Type B pancreatic cell (in vitro differentiated cells): ENCODE measurements around the gene CHADL. TPM values are rescaled to one million over a fixed set of nuclear protein-coding genes. Genes with fewer than 3 reads are reported as not detected.
A peak's percentile ranks its signal among the peaks of the same experiment; 100 is the strongest.

Experiments used
- DNase-seq: peaks from one replicate; pipeline ENCODE4 v3.0.0; 2021; ENCODE audit warnings: mixed read lengths; ENCODE audit not compliant: unreplicated experiment; ENCODE audit errors: extremely low spot score
- H3K27ac Mint-ChIP-seq: 2 replicates; pipeline ENCODE4 v1.8.0; 2021; ENCODE audit warnings: mild to moderate bottlenecking, mixed read lengths
- H3K27me3 Mint-ChIP-seq: 2 replicates; pipeline ENCODE4 v1.8.0; 2021; ENCODE audit warnings: mixed read lengths
- H3K36me3 Mint-ChIP-seq: 2 replicates; pipeline ENCODE4 v1.8.0; 2021; ENCODE audit warnings: mixed read lengths
- H3K4me1 Mint-ChIP-seq: one replicate; pipeline ENCODE4 v1.8.0; 2021; ENCODE audit warnings: mixed read lengths; ENCODE audit not compliant: unreplicated experiment
- H3K4me3 Mint-ChIP-seq: 2 replicates; pipeline ENCODE4 v1.8.0; 2021; ENCODE audit warnings: mild to moderate bottlenecking, mixed read lengths
- H3K9me3 Mint-ChIP-seq: 2 replicates; pipeline ENCODE4 v1.8.0; 2021; ENCODE audit warnings: mixed read lengths
- CTCF ChIP-seq: fragments of 200-600 bp; sonication (generic); conservative IDR thresholded peaks from 2 replicates; pipeline ENCODE4 v1.5.0; 2021; ENCODE audit warnings: antibody characterized with exemption, mild to moderate bottlenecking
- total RNA-seq: library from RNA; stranded (reverse); gene quantifications from 2 replicates; pipeline ENCODE4 v1.2.1, GENCODE V29; 2021; ENCODE audit warnings: low replicate concordance

The CHADL gene
- total RNA-seq, 1 donor from 2014 or later: 1.1 TPM

GRCh38 chr22:41245917-41246499, 5.3 kb upstream of the CHADL start:
- Mint-ChIP-seq H3K4me3 (no peak overlapping the region), H3K27ac (no peak overlapping the region), H3K9me3 (no peaks in the 10 kb centered on the region), H3K4me1 (no peaks in the 10 kb centered on the region), H3K27me3 (no peaks in the 10 kb centered on the region), H3K36me3 (peaks cover 7% of the 10 kb centered on the region)
- peak; percentile 16 for TF ChIP-seq CTCF
- no peak for DNase-seq

- DNase-seq: no peak
- Mint-ChIP-seq H3K9me3 (no peaks in the 10 kb centered on the region), H3K36me3 (peaks cover 4% of the 10 kb centered on the region), H3K4me1 (peaks cover 4% of the 10 kb centered on the region), H3K27ac (no peak overlapping the region), H3K4me3 (no peak overlapping the region), H3K27me3 (no peaks in the 10 kb centered on the region)
- no peak for TF ChIP-seq CTCF
Observed at GRCh38 chr22:41243361-41243760, 2.6 kb upstream of the CHADL start.

- Mint-ChIP-seq H3K4me1 (peaks cover 4% of the 10 kb centered on the region), H3K27me3 (no peaks in the 10 kb centered on the region), H3K27ac (no peak overlapping the region), H3K36me3 (peaks cover under 1% of the 10 kb centered on the region), H3K4me3 (no peak overlapping the region), H3K9me3 (no peaks in the 10 kb centered on the region)
- DNase-seq: no peak
- TF ChIP-seq CTCF: no peak
Observed at GRCh38 chr22:41242396-41243117, 1.8 kb upstream of the CHADL start.

GRCh38 chr22:41241133-41241676, 474 bp upstream of the CHADL start:
- Mint-ChIP-seq H3K36me3 (no peaks in the 10 kb centered on the region), H3K27ac (no peak overlapping the region), H3K27me3 (peaks cover 3% of the 10 kb centered on the region)

GRCh38 chr22:41239443-41240128, 1.1 kb downstream of the CHADL start:
- Mint-ChIP-seq H3K27me3 (peaks cover 3% of the 10 kb centered on the region), H3K4me1 (peaks cover 4% of the 10 kb centered on the region), H3K4me3 (peak overlapping the region; percentile 79), H3K9me3 (no peaks in the 10 kb centered on the region), H3K27ac (no peak overlapping the region), H3K36me3 (no peaks in the 10 kb centered on the region)
- TF ChIP-seq CTCF: no peak
- DNase-seq: no peak

More at GRCh38 chr22:41241133-41241676, 474 bp upstream of the CHADL start:
- no peak for TF ChIP-seq CTCF
- DNase-seq: no peak
- Mint-ChIP-seq H3K4me1 (peaks cover 4% of the 10 kb centered on the region), H3K4me3 (no peak overlapping the region), H3K9me3 (no peaks in the 10 kb centered on the region)
